ENCODE data around the gene ITGB2.

DNA sequence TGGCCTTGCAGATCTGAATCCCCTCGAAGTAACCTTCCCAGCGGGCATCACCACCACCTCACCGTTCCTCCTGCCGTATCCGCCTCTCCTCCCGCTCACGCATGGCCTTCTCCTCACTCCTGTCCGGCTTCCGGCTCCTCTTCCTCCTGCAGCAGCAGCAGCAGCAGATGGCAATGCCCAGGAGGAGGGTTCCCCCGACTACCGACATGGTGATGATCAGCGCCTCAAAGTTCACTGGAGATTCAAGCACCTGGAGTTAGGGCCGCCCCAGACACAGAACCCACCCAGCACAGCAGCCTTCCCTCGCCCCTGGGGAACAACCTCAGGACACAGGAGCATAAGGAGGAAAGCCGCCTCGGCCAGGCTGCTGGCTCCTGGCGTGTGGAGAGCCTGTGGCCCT is 64.6 kb downstream of the ITGB2 start:
- TF ChIP-seq, protein P1, sequence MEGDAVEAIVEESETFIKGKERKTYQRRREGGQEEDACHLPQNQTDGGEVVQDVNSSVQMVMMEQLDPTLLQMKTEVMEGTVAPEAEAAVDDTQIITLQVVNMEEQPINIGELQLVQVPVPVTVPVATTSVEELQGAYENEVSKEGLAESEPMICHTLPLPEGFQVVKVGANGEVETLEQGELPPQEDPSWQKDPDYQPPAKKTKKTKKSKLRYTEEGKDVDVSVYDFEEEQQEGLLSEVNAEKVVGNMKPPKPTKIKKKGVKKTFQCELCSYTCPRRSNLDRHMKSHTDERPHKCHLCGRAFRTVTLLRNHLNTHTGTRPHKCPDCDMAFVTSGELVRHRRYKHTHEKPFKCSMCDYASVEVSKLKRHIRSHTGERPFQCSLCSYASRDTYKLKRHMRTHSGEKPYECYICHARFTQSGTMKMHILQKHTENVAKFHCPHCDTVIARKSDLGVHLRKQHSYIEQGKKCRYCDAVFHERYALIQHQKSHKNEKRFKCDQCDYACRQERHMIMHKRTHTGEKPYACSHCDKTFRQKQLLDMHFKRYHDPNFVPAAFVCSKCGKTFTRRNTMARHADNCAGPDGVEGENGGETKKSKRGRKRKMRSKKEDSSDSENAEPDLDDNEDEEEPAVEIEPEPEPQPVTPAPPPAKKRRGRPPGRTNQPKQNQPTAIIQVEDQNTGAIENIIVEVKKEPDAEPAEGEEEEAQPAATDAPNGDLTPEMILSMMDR (conservative IDR thresholded peaks at IDR 0.05; ENCODE audit: low read length), result no peak
- TF ChIP-seq EZH2phosphoT487 (IDR thresholded peaks at IDR 0.05; ENCODE audit: borderline replicate concordance), result no peak

Data from Loucy (cell line).